B cell (primary cell): ENCODE results near the gene KIF1A. TPM values are rescaled to one million over a fixed set of nuclear protein-coding genes. Genes with fewer than 3 reads are reported as not detected.
"Not testable (repeated sequence)": the region's sequence is repeated elsewhere in the genome, so short reads cannot be mapped to it uniquely, and the experiment has no call there.

Source experiments
- ATAC-seq: fragments of 200-7000 bp; cut with Tn5 transposase; one replicate; pipeline ENCODE4 v1.10.0; 2021; ENCODE audit warnings: low read depth, mild to moderate bottlenecking, moderate number of reproducible peaks, moderate library complexity
- CTCF ChIA-PET: fragments of 350-600 bp; sonication (Branson Sonifier 250); formaldehyde crosslinking; loops from one replicate; lab custom pipeline; 2021; ENCODE audit warnings: antibody characterized with exemption, inconsistent platforms; lab: Charles Lee
- POLR2A ChIA-PET: fragments of 350-600 bp; sonication (Branson Sonifier 250); formaldehyde crosslinking; loops from one replicate; lab custom pipeline; 2021; ENCODE audit warnings: antibody characterized with exemption; lab: Charles Lee
- DNase-seq: peaks from one replicate; pipeline ENCODE4 v3.0.0; 2013
- H2AFZ ChIP-seq: 2 replicates; pipeline ENCODE4 v1.6.1; 2012; ENCODE audit warnings: mild to moderate bottlenecking, low read depth, low read length; ENCODE audit not compliant: insufficient read depth, poor library complexity, severe bottlenecking
- H3K27ac ChIP-seq, 2 donors: 1 replicate in 1 of 2; 2 replicates in 1 of 2; pipeline ENCODE4 v1.5.1; 2012 to 2013; ENCODE audit warnings: low read length in 2 of 2, mild to moderate bottlenecking in 2 of 2, moderate library complexity in 1 of 2
- H3K27me3 ChIP-seq, 4 experiments: fragments of 200-600 bp in 1 of 4; sonication (generic) in 1 of 4; replicated peaks in 1 of 4; 1 replicate in 2 of 4; 2 replicates in 2 of 4; pipeline versions ENCODE4 v1.6.1 to v1.7.0; 2013 to 2016; ENCODE audit warnings: low read length in 3 of 4, mild to moderate bottlenecking in 2 of 4, mixed read lengths in 1 of 4, moderate library complexity in 1 of 4; ENCODE audit not compliant: insufficient read depth in 4 of 4, control insufficient read depth in 3 of 4; ENCODE audit errors: control extremely low read depth in 1 of 4
- H3K36me3 ChIP-seq, 2 experiments: replicated peaks in 1 of 2; 1 replicate in 1 of 2; 2 replicates in 1 of 2; pipeline versions ENCODE4 v1.6.1 to v1.7.1; 2013; ENCODE audit warnings: low read length in 1 of 2; ENCODE audit not compliant: insufficient read depth in 2 of 2, control insufficient read depth in 1 of 2; ENCODE audit errors: control extremely low read depth in 1 of 2, extremely low read depth in 1 of 2
- H3K4me1 ChIP-seq, 2 donors: fragments of 200-600 bp in 1 of 2; sonication (generic) in 1 of 2; 1 replicate in 1 of 2; 2 replicates in 1 of 2; pipeline versions ENCODE4 v1.5.1 to v1.6.1; 2013 to 2017; ENCODE audit warnings: low read length in 2 of 2; ENCODE audit not compliant: control insufficient read depth in 2 of 2, insufficient read depth in 2 of 2
- H3K4me2 ChIP-seq: replicated peaks from 2 replicates; pipeline ENCODE3; 2012; ENCODE audit warnings: mild to moderate bottlenecking, low read depth, low read length; ENCODE audit not compliant: poor library complexity, severe bottlenecking
- H3K4me3 ChIP-seq, 5 experiments: fragments of 200-600 bp in 1 of 5; sonication (generic) in 1 of 5; 1 replicate in 3 of 5; 2 replicates in 2 of 5; pipeline versions ENCODE4 v1.5.1 to v1.7.0; 2011 to 2016; ENCODE audit warnings: low read length in 4 of 5, mild to moderate bottlenecking in 4 of 5, low read depth in 2 of 5, control low read depth in 1 of 5, moderate library complexity in 1 of 5; ENCODE audit not compliant: insufficient read depth in 1 of 5; ENCODE audit errors: control extremely low read depth in 1 of 5, extremely low read depth in 1 of 5
- H3K79me2 ChIP-seq: fragments of 200-600 bp; sonication (generic); one replicate; pipeline ENCODE4 v1.6.0; 2016; ENCODE audit warnings: low read length; ENCODE audit not compliant: control insufficient read depth, insufficient read depth
- H3K9ac ChIP-seq: fragments of 200-600 bp; sonication (generic); 2 replicates; pipeline ENCODE4 v1.6.1; 2017; ENCODE audit warnings: mild to moderate bottlenecking, low read length, moderate library complexity
- H3K9me3 ChIP-seq, 3 donors: one replicate each; pipeline versions ENCODE4 v1.6.1 to v1.7.1; 2013; ENCODE audit warnings: low read length in 2 of 3; ENCODE audit not compliant: control insufficient read depth in 2 of 3, insufficient read depth in 1 of 3; ENCODE audit errors: control extremely low read depth in 1 of 3
- H4K20me1 ChIP-seq: 2 replicates; pipeline ENCODE4 v1.6.0; 2012; ENCODE audit warnings: mild to moderate bottlenecking, low read length; ENCODE audit not compliant: insufficient read depth, control insufficient read depth, poor library complexity, severe bottlenecking
- H3K27ac Mint-ChIP-seq: one replicate; pipeline ENCODE4 v1.8.0; 2021; ENCODE audit warnings: mixed read lengths
- H3K27me3 Mint-ChIP-seq: one replicate; pipeline ENCODE4 v1.8.0; 2021; ENCODE audit warnings: mixed read lengths
- H3K4me1 Mint-ChIP-seq: one replicate; pipeline ENCODE4 v1.8.0; 2021; ENCODE audit warnings: mixed read lengths
- H3K4me3 Mint-ChIP-seq: one replicate; pipeline ENCODE4 v1.8.0; 2021; ENCODE audit warnings: mixed read lengths
- H3K9me3 Mint-ChIP-seq: one replicate; pipeline ENCODE4 v1.8.0; 2022; ENCODE audit warnings: mixed read lengths; ENCODE audit not compliant: insufficient read depth
- EZH2 ChIP-seq: IDR thresholded peaks from 2 replicates; pipeline ENCODE4 v1.6.1; 2012; ENCODE audit warnings: borderline replicate concordance, low read depth, mild to moderate bottlenecking, moderate library complexity, low read length; ENCODE audit not compliant: insufficient read depth, poor library complexity, severe bottlenecking
- WGBS: methylation state at CpG from one replicate; pipeline ENCODE4 v1.1.5; 2013; ENCODE audit warnings: missing lambda C conversion rate; ENCODE audit not compliant: insufficient coverage; 5-methylcytosine and 5-hydroxymethylcytosine counted together
- intact Hi-C: fragments of 100-400 bp; cut with micrococcal nuclease; formaldehyde crosslinking; loops from one replicate; pipeline ENCODE4 v1.10.0; 2022
- polyA plus RNA-seq: library from polyadenylated mRNA; depleted of rRNA; stranded (reverse); fragments of >200 nt; gene quantifications from 2 replicates; pipeline ENCODE4 v1.2.3, GENCODE V29; 2012
- total RNA-seq, 2 donors: library from RNA; stranded (reverse); fragments of 120-200 nt in 1 of 2; gene quantifications; 1 replicate in 1 of 2; 2 replicates in 1 of 2; pipeline versions ENCODE4 v1.2.3 to v1.2.4, GENCODE V29; 2013 to 2022
- TF ChIP-seq, protein P1 (sequence below): fragments of 200-600 bp; IDR thresholded peaks from one replicate; pipeline ENCODE4 v1.8.0; 2022; ENCODE audit warnings: antibody characterized with exemption, mild to moderate bottlenecking

The KIF1A gene
- total and polyA plus RNA-seq, 2 donors (not counting 1 experiment from before 2014, with no cell fraction given): not detected

- CTCF ChIA-PET: no interaction called here
- no peak overlapping the region for H3K4me3 Mint-ChIP-seq
- TF ChIP-seq, protein P1, sequence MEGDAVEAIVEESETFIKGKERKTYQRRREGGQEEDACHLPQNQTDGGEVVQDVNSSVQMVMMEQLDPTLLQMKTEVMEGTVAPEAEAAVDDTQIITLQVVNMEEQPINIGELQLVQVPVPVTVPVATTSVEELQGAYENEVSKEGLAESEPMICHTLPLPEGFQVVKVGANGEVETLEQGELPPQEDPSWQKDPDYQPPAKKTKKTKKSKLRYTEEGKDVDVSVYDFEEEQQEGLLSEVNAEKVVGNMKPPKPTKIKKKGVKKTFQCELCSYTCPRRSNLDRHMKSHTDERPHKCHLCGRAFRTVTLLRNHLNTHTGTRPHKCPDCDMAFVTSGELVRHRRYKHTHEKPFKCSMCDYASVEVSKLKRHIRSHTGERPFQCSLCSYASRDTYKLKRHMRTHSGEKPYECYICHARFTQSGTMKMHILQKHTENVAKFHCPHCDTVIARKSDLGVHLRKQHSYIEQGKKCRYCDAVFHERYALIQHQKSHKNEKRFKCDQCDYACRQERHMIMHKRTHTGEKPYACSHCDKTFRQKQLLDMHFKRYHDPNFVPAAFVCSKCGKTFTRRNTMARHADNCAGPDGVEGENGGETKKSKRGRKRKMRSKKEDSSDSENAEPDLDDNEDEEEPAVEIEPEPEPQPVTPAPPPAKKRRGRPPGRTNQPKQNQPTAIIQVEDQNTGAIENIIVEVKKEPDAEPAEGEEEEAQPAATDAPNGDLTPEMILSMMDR: no peak
- no peak for TF ChIP-seq EZH2
Measured at GRCh38 chr2:240685771-240686371, 134.1 kb downstream of the KIF1A start.

DNA sequence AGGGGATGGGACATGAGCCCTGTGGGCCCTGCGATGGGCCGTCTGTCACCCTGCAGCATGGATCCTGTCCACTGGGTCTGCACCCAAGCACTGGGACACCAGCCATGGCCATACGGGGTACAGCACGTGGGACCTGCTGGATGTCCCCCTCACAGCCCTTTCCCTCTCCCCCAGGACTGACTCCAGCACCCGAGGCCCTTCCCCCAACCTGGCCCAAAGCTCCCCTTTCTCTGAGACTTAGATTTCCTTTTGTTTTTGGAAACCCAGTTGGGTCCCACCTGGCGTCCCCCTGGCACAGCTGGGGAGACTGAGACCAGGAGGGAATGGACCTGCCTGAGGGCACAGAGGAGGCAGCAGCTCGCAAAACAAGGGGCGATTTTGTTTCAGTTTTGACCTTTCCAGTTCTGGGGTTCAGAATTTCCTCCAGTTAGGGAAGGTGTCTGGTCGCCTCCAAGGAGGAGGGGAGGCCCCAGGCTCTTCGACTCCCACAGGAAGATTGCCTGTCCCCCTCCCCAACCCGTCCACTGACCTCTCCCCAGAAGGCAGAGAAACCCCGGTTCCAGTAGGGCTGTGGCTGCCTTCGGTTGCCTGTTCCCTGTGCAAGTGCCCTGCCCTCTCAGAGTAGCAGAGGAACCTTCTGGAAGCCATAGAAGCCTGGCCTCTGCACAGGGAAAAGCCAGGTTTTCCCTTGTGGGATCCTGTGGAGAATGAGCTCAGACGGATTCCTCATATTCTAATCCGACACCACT is 135.9 kb downstream of the KIF1A start:
- DNase-seq, H3K9me3 Mint-ChIP-seq, H3K27ac ChIP-seq, H3K4me1 ChIP-seq, H3K27me3 ChIP-seq, H3K4me2 ChIP-seq, H3K27me3 Mint-ChIP-seq, H3K36me3 ChIP-seq, ATAC-seq, H3K9me3 ChIP-seq, H2AFZ ChIP-seq, H4K20me1 ChIP-seq, POLR2A ChIA-PET, intact Hi-C loops, H3K4me1 Mint-ChIP-seq, H3K9ac ChIP-seq, H3K27ac Mint-ChIP-seq, CTCF ChIA-PET, H3K79me2 ChIP-seq: not testable (repeated sequence)
- H3K4me3 Mint-ChIP-seq: peak overlapping the region; percentile 52
- WGBS: 69% methylated on average over 10 of the region's 15 CpGs
- peak overlapping the region in 1 of 5 experiments; percentile 31 for H3K4me3 ChIP-seq

More at GRCh38 chr2:240685771-240686371, 134.1 kb downstream of the KIF1A start:
- H3K27me3 ChIP-seq: no peaks in the 10 kb centered on the region
- intact Hi-C loops: no loop called here
- no peaks in the 10 kb centered on the region for H3K36me3 ChIP-seq
- Mint-ChIP-seq H3K4me1 (peaks cover 5% of the 10 kb centered on the region), H3K27ac (no peak overlapping the region), H3K9me3 (no peaks in the 10 kb centered on the region), H3K27me3 (peaks cover 4% of the 10 kb centered on the region)
- 89% methylated on average over 9 of the region's 10 CpGs for WGBS
- H3K4me3 ChIP-seq: no peak overlapping the region
- H3K27ac ChIP-seq: no peak overlapping the region
- no peaks in the 10 kb centered on the region for H3K4me1 ChIP-seq
- H4K20me1 ChIP-seq: no peaks in the 10 kb centered on the region
- H3K79me2 ChIP-seq: no peaks in the 10 kb centered on the region
- no peak overlapping the region for H2AFZ ChIP-seq
- POLR2A ChIA-PET: no interaction called here
- H3K9me3 ChIP-seq: no peaks in the 10 kb centered on the region
- no peak overlapping the region for H3K9ac ChIP-seq
- no peak for DNase-seq
- no peak for ATAC-seq
- no peak overlapping the region for H3K4me2 ChIP-seq

- H3K27me3 ChIP-seq, POLR2A ChIA-PET, H3K27me3 Mint-ChIP-seq, H4K20me1 ChIP-seq, H3K36me3 ChIP-seq, H3K79me2 ChIP-seq, ATAC-seq, CTCF ChIA-PET, H3K4me2 ChIP-seq, H3K9me3 ChIP-seq, H2AFZ ChIP-seq, DNase-seq, intact Hi-C loops, H3K27ac Mint-ChIP-seq, H3K9ac ChIP-seq, H3K27ac ChIP-seq, H3K9me3 Mint-ChIP-seq, H3K4me1 ChIP-seq, H3K4me1 Mint-ChIP-seq: not testable (repeated sequence)
- peak overlapping the region; percentile 52 for H3K4me3 Mint-ChIP-seq
- peak overlapping the region in 1 of 5 experiments; percentile 31 for H3K4me3 ChIP-seq
- no CpG with 5 or more reads among the region's 15 CpGs for WGBS
Measured at GRCh38 chr2:240683329-240683979, 136.6 kb downstream of the KIF1A start.
